Measurements from ENCODE around the gene WSCD1.

WSCD1 gene

DNA sequence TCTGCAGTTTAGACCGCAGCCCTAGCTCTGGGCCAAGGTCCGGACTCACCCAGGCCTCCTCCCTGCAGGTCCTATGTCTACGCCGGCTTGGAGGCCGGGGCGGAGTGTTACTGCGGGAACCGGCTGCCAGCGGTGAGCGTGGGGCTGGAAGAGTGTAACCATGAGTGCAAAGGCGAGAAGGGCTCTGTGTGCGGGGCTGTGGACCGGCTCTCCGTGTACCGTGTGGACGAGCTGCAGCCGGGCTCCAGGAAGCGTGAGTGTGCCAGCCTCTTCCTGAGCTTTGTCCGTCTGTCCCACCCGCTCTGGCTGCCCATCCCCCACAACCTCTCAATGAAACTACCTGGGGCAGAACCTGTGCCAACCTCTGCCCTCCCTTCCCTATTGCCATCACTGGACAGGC, 20.1 kb downstream of the WSCD1 start:
- H3K4me3 ChIP-seq (ENCODE audit: low read depth, low read length) = no peak overlapping the region
- DNase-seq (ENCODE audit: low read depth) = no peak
- TF ChIP-seq, protein P1, sequence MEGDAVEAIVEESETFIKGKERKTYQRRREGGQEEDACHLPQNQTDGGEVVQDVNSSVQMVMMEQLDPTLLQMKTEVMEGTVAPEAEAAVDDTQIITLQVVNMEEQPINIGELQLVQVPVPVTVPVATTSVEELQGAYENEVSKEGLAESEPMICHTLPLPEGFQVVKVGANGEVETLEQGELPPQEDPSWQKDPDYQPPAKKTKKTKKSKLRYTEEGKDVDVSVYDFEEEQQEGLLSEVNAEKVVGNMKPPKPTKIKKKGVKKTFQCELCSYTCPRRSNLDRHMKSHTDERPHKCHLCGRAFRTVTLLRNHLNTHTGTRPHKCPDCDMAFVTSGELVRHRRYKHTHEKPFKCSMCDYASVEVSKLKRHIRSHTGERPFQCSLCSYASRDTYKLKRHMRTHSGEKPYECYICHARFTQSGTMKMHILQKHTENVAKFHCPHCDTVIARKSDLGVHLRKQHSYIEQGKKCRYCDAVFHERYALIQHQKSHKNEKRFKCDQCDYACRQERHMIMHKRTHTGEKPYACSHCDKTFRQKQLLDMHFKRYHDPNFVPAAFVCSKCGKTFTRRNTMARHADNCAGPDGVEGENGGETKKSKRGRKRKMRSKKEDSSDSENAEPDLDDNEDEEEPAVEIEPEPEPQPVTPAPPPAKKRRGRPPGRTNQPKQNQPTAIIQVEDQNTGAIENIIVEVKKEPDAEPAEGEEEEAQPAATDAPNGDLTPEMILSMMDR (IDR thresholded peaks at IDR 0.05; ENCODE audit: insufficient read depth, low read depth, low read length, missing control alignments) = no peak

DNA sequence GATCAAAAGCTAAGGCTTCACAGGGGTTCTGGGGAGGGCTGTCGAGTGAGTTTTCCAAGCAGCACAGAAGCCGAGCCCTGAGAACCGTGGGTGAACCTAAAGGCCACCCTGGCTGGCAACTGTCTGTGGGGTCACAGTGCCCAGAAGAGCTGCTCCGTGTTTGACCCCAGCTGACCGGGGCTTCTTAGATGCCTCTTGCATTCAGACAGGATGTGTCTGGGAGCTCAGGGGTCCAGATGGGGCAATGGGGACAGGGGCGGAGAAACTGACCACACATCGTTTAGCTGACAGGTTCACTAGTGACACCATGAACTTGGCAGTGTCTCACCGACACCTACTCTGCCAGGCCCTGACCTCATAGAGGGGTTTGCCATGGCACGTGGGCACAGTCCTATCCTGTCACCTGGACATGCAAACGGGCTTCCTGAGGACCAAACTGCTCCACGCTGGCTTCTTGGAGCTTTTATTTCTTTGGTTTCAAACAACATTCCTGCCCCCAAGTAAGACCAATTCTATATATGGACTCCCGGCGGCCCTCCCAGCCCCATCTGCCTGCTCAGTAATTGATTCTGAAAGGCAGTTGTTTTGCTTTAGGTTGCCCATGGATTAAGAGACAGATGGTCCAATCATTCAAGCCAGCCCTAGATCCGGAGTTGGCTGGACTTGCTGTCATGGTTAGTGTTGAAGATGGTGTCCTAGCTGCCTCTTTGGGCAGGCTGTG, 22.2 kb downstream of the WSCD1 start:
- H3K4me3 ChIP-seq (ENCODE audit: low read depth, low read length) = no peak overlapping the region
- no peak for DNase-seq (ENCODE audit: low read depth)
- TF ChIP-seq, protein P1 (IDR thresholded peaks at IDR 0.05; ENCODE audit: insufficient read depth, low read depth, low read length, missing control alignments) = no peak

DNA sequence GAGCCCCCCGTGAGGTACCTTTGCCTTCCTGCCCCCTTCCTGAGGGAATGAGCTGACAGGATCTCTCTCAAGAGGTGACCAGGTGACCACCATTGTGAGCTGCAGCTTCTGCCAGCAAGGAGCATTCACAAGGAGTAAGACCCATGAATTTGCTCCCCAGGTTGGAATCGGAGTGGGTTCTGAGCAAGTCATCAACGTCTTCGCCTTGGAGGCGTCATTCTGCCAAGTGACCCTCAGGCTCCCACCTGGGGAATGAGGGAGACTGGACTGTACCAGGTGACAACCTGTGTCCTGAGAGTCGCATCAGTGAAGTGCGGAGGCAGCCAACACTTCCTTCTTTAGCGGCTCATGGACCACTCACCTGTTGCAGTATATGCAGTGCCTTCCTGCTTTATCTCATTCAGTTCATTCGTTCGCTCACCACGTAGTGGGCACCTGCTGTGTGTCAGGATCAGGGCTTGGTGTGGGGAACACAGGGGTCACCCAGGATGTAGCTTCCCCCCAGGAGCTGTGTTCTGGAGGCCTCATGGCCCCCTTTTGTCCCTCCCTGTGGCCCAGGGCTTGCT, 22.8 kb downstream of the WSCD1 start:
- H3K4me3 ChIP-seq (ENCODE audit: low read depth, low read length) = no peak overlapping the region
- TF ChIP-seq, protein P1 (IDR thresholded peaks at IDR 0.05; ENCODE audit: insufficient read depth, low read depth, low read length, missing control alignments) = no peak
- no peak for DNase-seq (ENCODE audit: low read depth)

DNA sequence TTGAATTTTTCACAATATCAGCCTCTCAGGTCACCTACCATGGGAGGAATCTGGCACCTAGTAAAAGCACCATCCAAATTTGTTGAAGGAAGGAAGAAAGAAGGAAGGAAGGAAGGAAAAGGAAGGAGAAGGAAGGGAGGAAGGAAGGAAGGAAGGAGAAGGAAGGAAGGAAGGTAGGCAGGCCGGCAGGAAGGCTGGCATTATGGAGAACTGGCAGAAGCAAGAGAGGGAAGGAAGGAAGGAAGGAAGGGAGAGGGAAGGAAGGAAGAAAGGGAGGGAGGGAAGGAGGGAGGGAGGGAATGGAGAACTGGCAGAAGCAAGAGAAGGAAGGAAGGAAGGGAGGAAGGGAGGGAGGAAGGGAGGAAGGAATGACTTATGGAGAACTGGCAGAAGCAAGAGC, 24.3 kb downstream of the WSCD1 start:
- DNase-seq (ENCODE audit: low read depth) = no peak
- TF ChIP-seq, protein P1 (IDR thresholded peaks at IDR 0.05; ENCODE audit: insufficient read depth, low read depth, low read length, missing control alignments) = no peak
- H3K4me3 ChIP-seq (ENCODE audit: low read depth, low read length) = no peak overlapping the region

DNA sequence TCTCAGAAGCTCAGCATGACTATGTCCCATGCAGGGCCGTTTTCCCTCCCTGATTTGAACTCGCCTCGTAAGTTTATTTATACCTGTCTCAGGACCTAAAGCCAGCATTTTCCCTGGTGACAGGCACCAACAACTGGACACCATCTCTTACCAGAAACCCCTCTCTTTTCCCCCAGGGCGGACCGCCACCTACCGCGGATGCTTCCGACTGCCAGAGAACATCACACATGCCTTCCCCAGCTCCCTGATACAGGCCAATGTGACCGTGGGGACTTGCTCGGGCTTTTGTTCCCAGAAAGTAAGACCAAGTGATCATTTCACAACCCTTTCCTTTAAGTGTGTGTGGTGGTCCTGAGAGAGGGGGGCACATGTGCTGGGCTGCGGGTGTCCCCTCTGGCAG, 24.7 kb downstream of the WSCD1 start:
- TF ChIP-seq, protein P1 (IDR thresholded peaks at IDR 0.05; ENCODE audit: insufficient read depth, low read depth, low read length, missing control alignments) = no peak
- H3K4me3 ChIP-seq (ENCODE audit: low read depth, low read length) = no peak overlapping the region
- no peak for DNase-seq (ENCODE audit: low read depth)

DNA sequence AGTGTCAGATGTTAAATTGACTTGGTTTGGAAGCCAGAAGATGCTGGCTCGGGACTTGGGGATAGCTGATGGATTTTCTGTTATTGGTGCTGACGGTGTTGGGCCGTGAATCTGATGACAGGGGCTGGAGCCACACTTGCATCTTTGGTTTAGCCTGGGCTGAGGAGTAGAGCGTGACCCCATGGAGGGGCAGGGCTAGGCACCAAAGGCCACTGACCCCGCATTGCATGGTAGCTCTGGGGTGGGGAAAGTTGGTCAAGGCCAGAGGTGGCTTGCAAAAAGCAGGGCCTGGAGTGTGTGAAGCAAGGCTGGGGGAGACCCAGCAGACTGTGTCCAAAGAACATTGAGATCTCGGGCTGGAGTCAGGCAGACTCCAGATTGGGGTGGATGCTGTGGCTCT, 25.3 kb downstream of the WSCD1 start:
- TF ChIP-seq, protein P1 (IDR thresholded peaks at IDR 0.05; ENCODE audit: insufficient read depth, low read depth, low read length, missing control alignments) = no peak
- no peak for DNase-seq (ENCODE audit: low read depth)
- no peak overlapping the region for H3K4me3 ChIP-seq (ENCODE audit: low read depth, low read length)
